AG10803 (cell line): ENCODE measurements around the gene DUSP7.
"Not testable (repeated sequence)": the region's sequence is repeated elsewhere in the genome, so short reads cannot be mapped to it uniquely, and the experiment has no call there.

ENCODE experiments used
- DNase-seq: peaks from one replicate; pipeline ENCODE4 v3.0.0; 2010; ENCODE audit warnings: low read depth
- H3K4me3 ChIP-seq: 2 replicates; pipeline ENCODE4 v1.5.1; 2011; ENCODE audit warnings: mild to moderate bottlenecking, low read length, control low read depth
- CTCF ChIP-seq: conservative IDR thresholded peaks from 2 replicates; pipeline ENCODE4 v1.5.1; 2011; ENCODE audit warnings: mild to moderate bottlenecking, low read length, control low read depth, inconsistent platforms

DUSP7 gene

GRCh38 chr3:52038227-52038626 lies 18.1 kb downstream of the DUSP7 start:
- DNase-seq: no peak

GRCh38 chr3:52037291-52037690 lies 19.1 kb downstream of the DUSP7 start:
- DNase-seq: no peak
- no peak overlapping the region for H3K4me3 ChIP-seq
- TF ChIP-seq CTCF: no peak

More at GRCh38 chr3:52038227-52038626, 18.1 kb downstream of the DUSP7 start:
- no peak for TF ChIP-seq CTCF
- H3K4me3 ChIP-seq: no peak overlapping the region

- DNase-seq: no peak
- no peak overlapping the region for H3K4me3 ChIP-seq
- TF ChIP-seq CTCF: no peak
Measured at GRCh38 chr3:52036829-52037228, 19.5 kb downstream of the DUSP7 start.

GRCh38 chr3:52036222-52036694 lies 20.1 kb downstream of the DUSP7 start:
- TF ChIP-seq CTCF: no peak
- H3K4me3 ChIP-seq: no peak overlapping the region
- DNase-seq: no peak

GRCh38 chr3:52034651-52035050 lies 21.7 kb downstream of the DUSP7 start:
- no peak overlapping the region for H3K4me3 ChIP-seq
- no peak for TF ChIP-seq CTCF
- DNase-seq: no peak

- no peak for TF ChIP-seq CTCF
- DNase-seq: no peak
- H3K4me3 ChIP-seq: no peak overlapping the region
Measured at GRCh38 chr3:52034212-52034611, 22.2 kb downstream of the DUSP7 start.

GRCh38 chr3:52033748-52034147 lies 22.6 kb downstream of the DUSP7 start:
- not testable (repeated sequence) for DNase-seq, H3K4me3 ChIP-seq
